Ishikawa (cell line): ENCODE results near the gene CYS1.

ENCODE experiments used
- CEBPB ChIP-seq: IDR thresholded peaks from 2 replicates; pipeline ENCODE4 v1.6.1; 2012
- CREB1 ChIP-seq: IDR thresholded peaks from 2 replicates; pipeline ENCODE4 v1.6.1; 2012; ENCODE audit warnings: low read depth
- EP300 ChIP-seq: IDR thresholded peaks from 2 replicates; pipeline ENCODE4 v1.6.1; 2012; ENCODE audit warnings: borderline replicate concordance
- FOXM1 ChIP-seq: IDR thresholded peaks from 2 replicates; pipeline ENCODE4 v1.6.1; 2012; ENCODE audit warnings: low read depth, borderline replicate concordance
- MAX ChIP-seq: IDR thresholded peaks from 2 replicates; pipeline ENCODE4 v1.6.1; 2012
- NFIC ChIP-seq: IDR thresholded peaks from 2 replicates; pipeline ENCODE4 v1.6.1; 2012
- RAD21 ChIP-seq: IDR thresholded peaks from 2 replicates; pipeline ENCODE4 v1.6.1; 2012; ENCODE audit warnings: low read depth
- REST ChIP-seq: IDR thresholded peaks from 2 replicates; pipeline ENCODE4 v1.6.1; 2012; ENCODE audit warnings: low read depth, mild to moderate bottlenecking
- TAF1 ChIP-seq: IDR thresholded peaks from 2 replicates; pipeline ENCODE4 v1.6.1; 2012; ENCODE audit warnings: low read depth, mild to moderate bottlenecking
- TCF12 ChIP-seq: IDR thresholded peaks from 2 replicates; pipeline ENCODE4 v1.6.1; 2012; ENCODE audit warnings: low read depth
- TEAD4 ChIP-seq: IDR thresholded peaks from 2 replicates; pipeline ENCODE4 v1.6.1; 2012
- USF1 ChIP-seq: IDR thresholded peaks from 2 replicates; pipeline ENCODE4 v1.6.1; 2012
- YY1 ChIP-seq: IDR thresholded peaks from 2 replicates; pipeline ENCODE4 v1.6.1; 2012; ENCODE audit warnings: low read depth
- ZBTB7A ChIP-seq: IDR thresholded peaks from 2 replicates; pipeline ENCODE4 v1.6.1; 2012; ENCODE audit warnings: low read depth

Gene CYS1

GRCh38 chr2:10125842-10126631 lies 45.8 kb upstream of the CYS1 start:
- TF ChIP-seq EP300: no peak
- no peak for TF ChIP-seq CREB1
- no peak for TF ChIP-seq CEBPB
- no peak for TF ChIP-seq TCF12
- TF ChIP-seq USF1: no peak
- TF ChIP-seq NFIC: no peak
- TF ChIP-seq MAX: no peak
- no peak for TF ChIP-seq RAD21
- TF ChIP-seq YY1: no peak
- no peak for TF ChIP-seq REST
- no peak for TF ChIP-seq ZBTB7A
- no peak for TF ChIP-seq TEAD4

- peak; percentile 59 for TF ChIP-seq RAD21
- no peak for TF ChIP-seq REST
Measured at GRCh38 chr2:10124538-10125045, 44.4 kb upstream of the CYS1 start.

- TF ChIP-seq CEBPB (no peak), MAX (no peak), TEAD4 (no peak), EP300 (no peak)
Measured at GRCh38 chr2:10123281-10123680, 43.1 kb upstream of the CYS1 start.

- TF ChIP-seq USF1: no peak
- peak; percentile 85 for TF ChIP-seq FOXM1
- TF ChIP-seq MAX: peak; percentile 85
- 0 out of 2 replicates have a peak, but pooled peaks have one; percentile 10 for TF ChIP-seq NFIC
- TF ChIP-seq ZBTB7A: peak; percentile 49; the same call in 1 of the 2 replicates
- TF ChIP-seq TCF12: no peak
- TF ChIP-seq YY1: 0 out of 2 replicates have a peak, but pooled peaks have one; percentile 21
- TF ChIP-seq TAF1: peak; percentile 57
- no peak for TF ChIP-seq CREB1
- TF ChIP-seq EP300: no peak
- no peak for TF ChIP-seq CEBPB
Measured at GRCh38 chr2:10122500-10123280, 42.5 kb upstream of the CYS1 start, which contains the start of gene RRM2. Gene RRM2, plus strand, starts transcription at chr2:10122739. Its CDS starts 60 bp downstream, at chr2:10122799.

GRCh38 chr2:10120877-10121574 lies 40.8 kb upstream of the CYS1 start:
- TF ChIP-seq MAX (peak; percentile 91), NFIC (peak; percentile 59; the same call in 1 of the 2 replicates), REST (no peak), CEBPB (no peak)
